Measurements from ENCODE around the gene TOM1. TPM values are rescaled to one million over a fixed set of nuclear protein-coding genes. Genes with fewer than 3 reads are reported as not detected.

TOM1 gene
- total RNA-seq, 1 donor from 2014 or later, result 38.2 TPM

DNA sequence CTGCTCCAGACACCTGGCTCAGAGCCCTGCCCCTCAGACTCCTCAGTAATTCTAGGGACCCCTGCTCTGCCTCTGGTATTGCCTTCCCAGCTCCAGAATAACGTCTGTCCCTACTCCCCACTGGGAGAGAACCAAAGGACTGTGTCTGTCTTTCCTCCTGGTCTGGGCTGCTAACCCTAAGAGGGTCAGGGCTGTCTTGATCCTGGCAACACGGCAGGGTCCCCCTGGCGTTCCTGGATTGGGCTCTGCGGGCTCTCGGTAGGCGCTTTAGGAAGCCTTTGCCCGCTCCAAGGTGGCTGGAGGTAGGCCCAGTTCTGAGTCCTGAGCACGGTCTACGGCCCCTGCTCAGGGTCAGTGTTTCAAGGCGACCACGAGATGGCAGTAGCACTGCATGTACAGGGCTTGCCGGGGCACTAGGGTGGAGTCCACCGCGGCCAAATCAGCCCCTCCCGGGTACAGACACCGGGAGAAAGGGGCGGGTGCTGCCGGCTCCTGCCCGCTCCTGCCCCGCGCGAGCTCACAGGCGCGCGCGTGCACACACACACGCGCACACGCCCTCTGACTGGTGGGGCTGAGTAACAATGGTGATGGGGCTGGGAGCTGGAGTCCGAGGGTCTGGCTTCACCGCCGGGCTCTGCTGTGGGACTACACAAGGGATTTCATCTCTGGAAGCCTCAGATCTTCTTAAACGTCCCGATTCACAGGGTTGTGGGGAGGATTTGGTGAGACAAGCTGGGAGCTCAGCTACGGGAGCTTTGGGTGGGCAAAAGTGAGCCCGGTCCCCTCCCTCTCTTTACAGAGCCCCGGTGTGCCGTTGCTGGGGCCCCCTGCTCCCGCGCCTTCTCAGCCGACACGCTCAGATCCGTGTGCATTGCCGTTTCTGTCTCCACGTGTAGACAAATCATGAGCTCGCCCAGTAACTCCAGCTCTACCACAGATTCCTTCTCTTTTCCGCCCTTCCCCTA lies 51.1 kb downstream of the TOM1 start:
- H3K4me3 Mint-ChIP-seq (ENCODE audit: low read depth), result peak overlapping the region; percentile 77
- DNase-seq (ENCODE audit: low spot score, unreplicated experiment), result peak; percentile 87
- H3K4me1 Mint-ChIP-seq (ENCODE audit: low read depth), result peaks cover 6% of the 10 kb centered on the region
- peaks cover 6% of the 10 kb centered on the region for H3K27me3 Mint-ChIP-seq
- TF ChIP-seq, protein P1, sequence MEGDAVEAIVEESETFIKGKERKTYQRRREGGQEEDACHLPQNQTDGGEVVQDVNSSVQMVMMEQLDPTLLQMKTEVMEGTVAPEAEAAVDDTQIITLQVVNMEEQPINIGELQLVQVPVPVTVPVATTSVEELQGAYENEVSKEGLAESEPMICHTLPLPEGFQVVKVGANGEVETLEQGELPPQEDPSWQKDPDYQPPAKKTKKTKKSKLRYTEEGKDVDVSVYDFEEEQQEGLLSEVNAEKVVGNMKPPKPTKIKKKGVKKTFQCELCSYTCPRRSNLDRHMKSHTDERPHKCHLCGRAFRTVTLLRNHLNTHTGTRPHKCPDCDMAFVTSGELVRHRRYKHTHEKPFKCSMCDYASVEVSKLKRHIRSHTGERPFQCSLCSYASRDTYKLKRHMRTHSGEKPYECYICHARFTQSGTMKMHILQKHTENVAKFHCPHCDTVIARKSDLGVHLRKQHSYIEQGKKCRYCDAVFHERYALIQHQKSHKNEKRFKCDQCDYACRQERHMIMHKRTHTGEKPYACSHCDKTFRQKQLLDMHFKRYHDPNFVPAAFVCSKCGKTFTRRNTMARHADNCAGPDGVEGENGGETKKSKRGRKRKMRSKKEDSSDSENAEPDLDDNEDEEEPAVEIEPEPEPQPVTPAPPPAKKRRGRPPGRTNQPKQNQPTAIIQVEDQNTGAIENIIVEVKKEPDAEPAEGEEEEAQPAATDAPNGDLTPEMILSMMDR (IDR thresholded peaks at IDR 0.05; ENCODE audit: unreplicated experiment), result peak; percentile 93
- H3K27ac Mint-ChIP-seq, result peak overlapping the region; percentile 65
- no peaks in the 10 kb centered on the region for H3K9me3 Mint-ChIP-seq (ENCODE audit: low read depth)
- H3K36me3 Mint-ChIP-seq (ENCODE audit: insufficient read depth), result no peaks in the 10 kb centered on the region

DNA sequence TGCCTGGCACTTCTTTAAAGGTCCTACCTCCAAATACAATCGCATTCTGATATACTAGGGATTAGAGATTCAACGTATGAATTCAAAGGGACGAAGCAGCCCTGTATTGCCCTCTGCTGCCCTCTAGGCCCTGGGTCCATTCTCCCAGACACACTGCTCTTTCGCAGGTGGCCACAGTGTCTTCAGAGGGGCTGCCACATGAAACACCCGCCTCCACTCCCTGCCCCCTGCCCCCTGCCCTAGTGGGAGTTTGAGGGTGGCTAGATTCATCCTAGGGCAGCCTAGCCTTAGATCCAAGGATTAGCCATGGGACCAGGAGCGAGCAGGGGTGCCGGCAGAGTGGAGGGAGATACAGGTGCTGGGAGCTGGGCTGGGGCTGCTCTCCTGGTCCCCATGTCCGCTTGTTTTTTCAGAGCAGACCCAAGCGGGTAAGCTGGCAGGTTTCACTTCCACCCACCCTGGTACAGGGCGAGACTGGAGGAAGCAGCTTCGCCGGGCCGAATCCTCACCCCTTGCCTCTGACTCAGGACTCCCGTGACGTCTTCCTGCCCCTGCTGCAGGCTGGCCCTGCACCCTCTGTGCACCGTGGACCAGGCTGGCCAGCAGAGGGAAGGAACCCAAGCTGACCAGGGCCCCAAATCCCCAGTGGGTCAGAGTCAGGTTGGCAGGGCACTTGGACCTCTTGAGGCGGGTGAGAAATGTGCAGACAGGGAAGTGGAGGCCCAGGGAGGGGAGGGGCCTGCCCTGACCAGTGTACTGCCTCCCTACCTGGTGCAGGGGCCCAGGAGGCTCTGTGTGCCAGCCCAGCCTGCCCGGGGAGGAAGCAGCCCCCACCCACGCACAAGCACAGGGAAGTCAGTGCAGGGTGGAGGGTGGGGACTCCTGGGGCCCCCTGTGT lies 52.8 kb downstream of the TOM1 start:
- no peaks in the 10 kb centered on the region for H3K9me3 Mint-ChIP-seq (ENCODE audit: low read depth)
- no peak for DNase-seq (ENCODE audit: low spot score, unreplicated experiment)
- H3K4me3 Mint-ChIP-seq (ENCODE audit: low read depth), result peak overlapping the region; percentile 77
- no peaks in the 10 kb centered on the region for H3K36me3 Mint-ChIP-seq (ENCODE audit: insufficient read depth)
- H3K27ac Mint-ChIP-seq, result peak overlapping the region; percentile 78
- TF ChIP-seq, protein P1 (IDR thresholded peaks at IDR 0.05; ENCODE audit: unreplicated experiment), result peak; percentile 45
- H3K4me1 Mint-ChIP-seq (ENCODE audit: low read depth), result peaks cover 6% of the 10 kb centered on the region
- peaks cover 6% of the 10 kb centered on the region for H3K27me3 Mint-ChIP-seq

DNA sequence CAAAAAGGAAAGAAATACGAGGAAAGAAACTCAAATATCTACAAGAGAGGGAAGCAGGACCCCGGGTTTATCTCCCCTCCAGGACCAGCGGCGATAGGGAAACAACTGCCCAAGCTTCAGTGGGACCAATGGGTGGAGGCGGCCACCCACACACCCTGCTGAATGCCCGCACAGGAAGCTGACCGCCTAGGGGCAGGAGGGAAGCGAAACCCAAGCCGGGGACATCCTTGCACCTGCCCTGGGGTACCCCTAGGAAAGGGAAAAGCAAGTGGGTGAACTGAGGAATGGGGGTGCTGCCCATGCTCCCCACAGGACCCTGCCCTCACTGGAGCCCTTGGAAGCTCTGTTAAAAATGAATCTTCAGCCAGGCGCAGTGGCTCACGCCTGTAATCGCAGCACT lies 53.6 kb downstream of the TOM1 start:
- TF ChIP-seq, protein P1 (IDR thresholded peaks at IDR 0.05; ENCODE audit: unreplicated experiment), result no peak
- Mint-ChIP-seq H3K27me3 (peaks cover 6% of the 10 kb centered on the region), H3K4me1 (ENCODE audit: low read depth) (peaks cover 6% of the 10 kb centered on the region), H3K27ac (no peak overlapping the region), H3K36me3 (ENCODE audit: insufficient read depth) (no peaks in the 10 kb centered on the region), H3K9me3 (ENCODE audit: low read depth) (no peaks in the 10 kb centered on the region), H3K4me3 (ENCODE audit: low read depth) (no peak overlapping the region)
- no peak for DNase-seq (ENCODE audit: low spot score, unreplicated experiment)

DNA sequence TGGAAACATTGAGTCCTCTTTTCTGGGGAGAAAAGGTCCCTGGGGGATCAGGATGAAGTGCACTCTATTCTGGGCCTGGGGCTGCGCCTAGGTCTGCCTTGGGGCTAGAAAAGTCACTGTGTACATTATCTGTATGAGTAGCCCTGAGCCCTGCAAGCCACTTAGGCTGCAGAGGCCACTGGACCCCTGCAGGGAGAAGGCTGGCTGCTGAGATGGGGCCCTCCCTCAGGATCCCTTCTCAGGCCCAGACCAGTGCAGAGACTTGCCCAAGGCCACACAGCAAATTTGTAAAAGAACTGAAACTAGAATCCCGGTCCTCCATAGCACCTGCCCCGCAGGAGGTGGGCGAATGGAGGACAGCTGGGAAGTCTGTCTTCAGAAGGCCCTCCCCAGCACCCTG lies 54.4 kb downstream of the TOM1 start:
- no peak for DNase-seq (ENCODE audit: low spot score, unreplicated experiment)
- no peaks in the 10 kb centered on the region for H3K9me3 Mint-ChIP-seq (ENCODE audit: low read depth)

More for the DNA sequence above, 54.4 kb downstream of the TOM1 start:
- no peaks in the 10 kb centered on the region for H3K36me3 Mint-ChIP-seq (ENCODE audit: insufficient read depth)
- H3K4me1 Mint-ChIP-seq (ENCODE audit: low read depth), result peaks cover 6% of the 10 kb centered on the region
- H3K27ac Mint-ChIP-seq, result no peak overlapping the region
- TF ChIP-seq, protein P1 (IDR thresholded peaks at IDR 0.05; ENCODE audit: unreplicated experiment), result no peak
- no peak overlapping the region for H3K4me3 Mint-ChIP-seq (ENCODE audit: low read depth)
- H3K27me3 Mint-ChIP-seq, result peaks cover 6% of the 10 kb centered on the region

All from progenitor cell of endocrine pancreas (in vitro differentiated cells).